HG03520 (cell line): ENCODE results near the gene ADAMTS14.
"Not testable (repeated sequence)": the region's sequence is repeated elsewhere in the genome, so short reads cannot be mapped to it uniquely, and the experiment has no call there.

Source experiments
- ATAC-seq: cut with Tn5 transposase; IDR thresholded peaks from one replicate; pipeline ENCODE4 v1.9.1; 2021; ENCODE audit warnings: mild to moderate bottlenecking, moderate library complexity; ENCODE audit not compliant: unreplicated experiment

ADAMTS14 gene

DNA sequence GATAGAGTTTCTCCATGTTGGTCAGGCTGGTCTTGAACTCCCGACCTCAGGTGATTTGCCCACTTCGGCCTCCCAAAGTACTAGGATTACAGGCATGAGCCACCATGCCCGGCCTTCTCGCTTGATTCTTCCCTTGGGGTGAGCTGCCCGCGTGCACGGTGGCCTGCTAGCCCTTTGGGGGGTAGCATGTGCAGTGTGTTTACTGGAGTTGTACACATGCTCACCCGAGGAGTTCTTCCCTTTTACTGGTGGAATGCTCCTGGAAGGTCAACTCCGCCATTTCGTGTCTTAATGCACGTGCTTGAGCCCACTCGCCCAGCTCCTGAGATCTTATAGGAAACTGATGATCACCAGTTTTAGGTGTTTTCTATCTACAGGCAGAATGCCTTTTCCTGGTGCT lies 17.0 kb upstream of the ADAMTS14 start:
- ATAC-seq = no peak

DNA sequence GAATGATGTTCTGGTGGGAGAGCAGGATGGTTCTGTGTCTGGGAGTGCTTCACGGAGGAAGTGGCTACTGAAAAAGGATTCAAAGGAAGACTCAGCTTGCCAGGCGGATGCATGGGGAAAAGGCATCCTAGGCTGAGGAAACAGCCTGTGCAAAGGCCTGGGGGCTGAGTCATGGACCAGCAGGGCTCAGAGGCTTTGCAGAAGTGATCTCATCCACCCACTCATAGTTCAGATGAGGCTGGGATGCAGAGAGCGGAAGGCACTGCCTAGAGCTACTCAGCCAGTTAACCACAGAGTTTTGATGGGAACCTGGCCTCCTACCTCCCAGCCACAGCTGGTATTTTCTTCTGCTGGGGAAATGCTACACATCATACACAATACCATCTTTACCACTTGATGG lies 15.8 kb upstream of the ADAMTS14 start:
- ATAC-seq = no peak

DNA sequence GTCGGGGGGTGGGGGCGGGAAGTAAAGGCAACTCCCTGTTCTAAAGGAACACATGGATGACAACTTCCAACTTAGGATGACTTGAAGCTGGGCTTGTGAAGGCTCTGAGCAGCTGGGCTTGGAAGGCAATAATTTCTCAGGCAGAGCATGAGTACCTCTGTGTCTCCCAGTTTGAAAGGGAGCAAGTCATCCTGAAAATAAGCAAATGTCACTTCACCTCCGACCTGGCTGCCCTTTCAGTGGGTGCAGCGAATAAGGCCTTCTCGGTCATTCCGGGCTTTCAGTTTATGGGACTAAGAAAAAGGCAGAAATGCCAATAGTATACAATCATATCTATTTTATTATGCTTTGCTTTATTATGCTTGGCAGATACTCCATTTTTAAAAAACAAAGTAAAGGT lies 15.3 kb upstream of the ADAMTS14 start:
- ATAC-seq = no peak

DNA sequence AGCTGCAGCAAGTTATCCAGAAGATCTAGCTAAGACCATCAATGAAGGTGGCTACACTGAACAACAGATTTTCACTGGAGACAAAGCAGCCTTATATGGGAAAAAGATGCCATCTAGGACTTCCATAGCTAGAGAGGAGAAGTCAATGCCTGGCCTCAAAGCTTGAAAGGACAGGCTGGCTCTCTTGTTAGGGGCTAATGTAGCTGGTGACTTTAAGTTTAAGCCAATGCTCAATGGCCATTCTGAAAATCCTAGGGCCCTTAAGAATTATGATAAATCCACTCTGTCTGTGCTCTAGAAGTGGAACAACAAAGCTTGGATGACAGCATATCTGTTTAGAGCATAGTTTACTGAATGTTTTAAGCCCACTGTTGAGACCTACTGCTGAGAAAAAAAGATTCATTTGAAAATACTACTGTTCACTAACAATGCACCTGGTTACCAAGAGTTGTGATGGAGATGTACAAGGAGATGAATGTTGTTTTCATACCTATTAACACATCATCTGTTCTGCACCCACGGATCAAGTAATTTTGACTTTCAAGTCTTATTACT lies 13.6 kb upstream of the ADAMTS14 start:
- ATAC-seq = no peak

DNA sequence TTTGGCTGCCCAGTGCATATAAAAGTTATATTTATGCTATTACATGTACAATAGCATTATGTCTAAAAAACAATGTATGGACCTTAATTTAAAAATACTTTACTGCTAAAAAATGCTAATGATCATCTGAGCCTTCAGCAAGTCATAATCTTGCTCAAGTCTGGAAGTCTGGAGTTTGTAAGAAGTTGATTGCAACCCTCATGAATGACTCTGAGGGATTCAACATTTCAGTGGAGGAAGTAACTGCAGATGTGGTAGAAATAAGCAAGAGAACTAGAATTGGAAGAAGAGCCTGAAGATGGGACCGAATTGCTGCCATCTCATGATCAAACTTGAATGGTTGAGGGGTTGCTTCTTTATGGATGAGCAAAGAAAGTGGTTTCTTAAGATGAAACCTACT lies 13.0 kb upstream of the ADAMTS14 start:
- ATAC-seq = no peak

DNA sequence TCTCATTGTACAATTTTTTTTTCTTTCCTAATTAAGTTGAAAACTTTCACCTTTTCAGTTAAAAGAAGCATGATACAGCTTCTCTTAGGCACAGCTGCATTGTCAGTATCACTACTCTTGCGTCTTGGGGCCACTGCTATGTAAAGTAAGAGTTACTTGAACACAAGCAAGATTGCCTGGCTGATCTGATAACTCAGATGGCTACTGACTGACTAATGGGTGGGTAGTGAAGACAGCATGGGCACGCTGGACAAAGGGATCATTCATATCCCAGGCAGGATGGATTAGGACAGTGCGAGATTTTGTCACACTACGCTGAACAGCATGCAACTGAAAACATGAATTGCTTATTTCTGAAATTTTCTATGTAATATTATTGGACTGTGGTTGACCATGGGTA lies 11.6 kb upstream of the ADAMTS14 start:
- no peak for ATAC-seq

DNA sequence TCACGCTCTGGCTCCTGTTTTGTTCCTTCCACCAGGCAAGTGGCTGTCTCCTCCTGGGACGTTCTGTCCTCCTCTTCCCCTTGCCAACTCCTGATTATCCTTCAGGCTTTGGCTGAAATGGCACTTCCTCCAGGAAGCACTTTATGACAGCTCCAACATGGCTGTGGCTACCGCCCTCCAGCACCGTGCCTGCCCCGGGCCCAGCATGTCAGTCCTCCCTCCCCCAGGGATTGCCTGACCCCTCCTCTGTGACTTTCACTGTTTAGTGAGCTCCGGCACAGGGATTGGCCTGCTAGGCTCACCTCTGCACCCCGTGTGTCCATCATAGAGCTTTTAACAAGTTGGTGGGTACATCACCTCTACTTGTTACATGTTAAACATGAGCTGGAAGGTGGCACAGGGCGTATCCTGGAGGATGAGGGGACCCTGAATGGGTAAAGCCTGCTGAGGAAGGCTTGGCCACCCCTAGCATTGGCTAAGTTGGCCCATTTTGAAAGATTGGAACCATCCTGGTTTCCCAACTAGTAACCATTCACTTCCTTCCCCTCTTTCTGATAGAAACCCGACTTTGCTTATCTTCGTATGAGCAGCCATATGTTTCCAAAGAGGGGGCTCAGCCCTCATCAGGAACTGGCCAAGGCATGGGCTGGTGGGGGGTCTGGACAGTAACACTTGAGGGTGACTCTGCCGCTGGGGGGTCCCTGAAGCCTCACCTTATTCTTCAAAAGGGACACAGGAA lies 10.5 kb upstream of the ADAMTS14 start:
- no peak for ATAC-seq

DNA sequence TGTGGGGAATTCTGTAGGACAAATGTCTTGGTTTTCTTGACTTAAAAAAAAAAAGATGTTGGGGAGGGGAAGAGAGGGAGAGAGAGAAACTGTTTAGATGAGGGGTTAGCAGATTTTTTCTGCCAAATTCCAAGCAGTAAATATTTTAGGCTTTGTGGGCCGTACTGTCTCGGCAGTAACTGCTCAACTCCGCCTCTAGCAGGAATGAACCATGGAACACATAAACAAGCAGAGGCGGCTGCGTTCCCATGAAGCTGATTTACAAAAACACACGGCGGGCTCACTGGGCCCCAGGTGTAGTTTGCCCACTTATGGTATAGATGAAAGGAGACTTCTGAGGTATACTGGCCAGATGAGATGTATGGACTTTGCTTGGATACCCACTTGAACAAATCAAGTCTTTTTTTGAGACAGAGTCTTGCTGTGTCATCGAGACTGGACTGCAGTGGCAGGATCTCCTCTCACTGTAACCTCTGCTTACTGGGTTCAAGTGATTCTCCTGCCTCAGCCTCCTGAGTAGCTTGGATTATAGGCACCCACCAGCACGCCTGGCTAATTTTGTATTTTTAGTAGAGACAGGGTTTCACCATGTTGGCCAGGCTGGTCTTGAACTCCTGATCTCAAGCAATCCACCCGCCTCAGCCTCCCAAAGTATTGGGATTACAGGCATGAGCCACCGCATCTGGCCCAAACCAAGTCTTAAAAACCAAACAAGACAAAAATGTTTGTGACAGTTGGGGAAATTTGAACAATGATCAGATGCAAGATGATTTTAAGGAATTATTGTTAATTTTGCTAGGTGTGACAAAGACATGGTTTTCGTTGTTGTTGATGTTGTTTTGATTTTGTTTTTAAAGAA lies 9.7 kb upstream of the ADAMTS14 start:
- no peak for ATAC-seq

DNA sequence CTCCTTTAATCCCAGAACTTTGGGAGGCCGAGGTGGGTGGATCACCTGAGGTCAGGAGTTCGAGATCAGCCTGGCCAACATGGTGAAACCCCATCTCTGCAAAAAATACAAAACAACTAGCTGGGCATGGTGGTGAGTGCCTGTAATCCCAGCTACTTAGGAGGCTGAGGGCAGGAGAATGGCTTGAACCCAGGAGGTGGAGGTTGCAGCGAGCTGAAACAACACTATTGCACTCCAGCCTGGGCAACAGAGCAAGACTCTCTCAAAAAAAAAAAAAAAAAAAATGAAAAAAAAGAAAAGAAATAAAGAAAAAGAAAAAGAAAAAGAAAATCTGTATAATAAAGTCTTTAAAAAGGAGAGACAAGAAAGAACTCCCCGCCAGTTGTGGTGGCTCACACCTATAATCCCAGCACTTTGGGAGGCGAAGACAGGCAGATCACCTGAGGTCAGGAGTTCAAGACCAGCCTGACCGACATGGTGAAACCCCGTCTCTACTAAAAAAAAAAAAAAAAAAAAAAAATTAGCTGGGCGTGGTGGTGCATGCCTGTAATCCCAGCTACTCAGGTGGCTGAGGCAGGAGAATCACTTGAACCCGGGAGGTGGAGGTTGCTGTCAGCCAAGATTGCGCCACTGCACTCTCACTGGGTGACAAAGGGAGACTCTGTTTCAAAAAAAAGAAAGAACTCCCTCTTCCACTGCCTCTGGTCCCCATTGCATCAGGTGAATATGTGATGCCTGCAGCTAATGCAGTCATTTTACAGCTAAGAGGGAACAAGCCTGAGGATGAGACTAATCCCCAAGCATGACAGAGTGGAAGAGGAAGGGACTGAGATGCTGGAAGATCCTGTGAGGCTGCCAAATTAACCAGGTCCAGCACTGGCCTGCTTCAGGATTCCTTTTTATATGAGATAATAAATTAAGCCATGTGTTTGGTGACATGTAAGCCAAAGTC lies 8.6 kb upstream of the ADAMTS14 start:
- ATAC-seq = not testable (repeated sequence)

DNA sequence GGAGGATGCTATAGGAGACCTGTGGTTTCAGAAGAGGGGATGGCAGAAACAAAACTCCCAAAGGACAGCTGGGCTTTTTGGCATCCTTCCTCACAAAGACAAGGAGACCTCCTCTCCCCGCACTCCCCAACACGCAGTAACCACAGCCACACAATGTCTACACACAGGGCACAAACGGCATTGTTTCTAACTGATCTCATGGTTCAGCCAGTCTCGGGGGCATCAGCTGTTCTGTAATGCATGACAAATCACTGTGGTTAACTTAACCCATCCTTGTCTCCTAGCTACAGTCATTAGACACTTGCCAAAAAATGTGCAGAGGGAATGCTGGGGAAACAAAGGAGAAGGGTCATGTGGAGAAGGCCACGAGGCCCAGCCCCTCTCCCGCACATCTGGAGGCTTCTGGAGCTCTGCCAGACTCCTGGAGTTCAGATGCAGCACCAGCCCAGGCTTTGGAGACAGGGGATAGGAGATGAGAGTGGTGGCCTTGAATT lies 7.6 kb upstream of the ADAMTS14 start:
- no peak for ATAC-seq

DNA sequence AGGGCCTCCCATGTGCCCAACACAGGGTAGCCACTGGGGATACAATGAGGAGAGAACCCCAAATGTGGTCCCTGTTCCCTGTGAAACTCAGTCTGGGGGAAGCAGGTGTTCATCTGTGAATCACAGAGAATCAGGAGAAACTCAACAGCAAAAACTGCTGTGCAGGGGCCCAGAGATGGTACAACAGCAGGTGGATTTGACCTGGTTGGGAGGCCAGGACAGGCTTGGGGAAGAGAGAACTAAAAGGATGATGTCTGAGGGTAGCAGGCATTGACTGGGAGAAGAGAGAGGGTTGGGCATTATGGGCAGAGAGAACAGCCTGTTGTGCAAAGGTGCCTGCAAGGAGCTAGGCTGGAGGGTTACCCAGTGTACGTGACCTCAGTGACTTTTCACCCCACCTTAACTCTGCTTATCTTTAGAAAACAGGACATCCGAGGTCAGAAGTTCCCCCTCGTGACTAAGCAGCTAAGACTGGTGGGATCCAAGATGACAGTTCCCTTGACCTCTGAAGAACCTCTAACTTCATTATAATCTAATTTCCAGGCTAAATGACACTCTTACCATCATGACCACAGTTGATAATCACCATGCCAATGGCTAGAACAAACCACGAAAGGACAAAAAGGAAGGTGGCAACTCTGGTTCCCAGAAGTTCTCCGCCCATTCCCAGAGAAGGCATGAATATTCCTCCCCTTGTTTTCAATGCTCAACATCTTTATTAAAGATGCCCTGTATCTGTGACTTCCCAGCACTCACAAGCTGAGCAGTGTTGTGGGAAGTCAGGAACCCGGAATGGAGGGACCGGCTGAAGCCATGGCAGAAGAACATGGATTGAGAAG lies 5.1 kb upstream of the ADAMTS14 start:
- ATAC-seq = no peak

DNA sequence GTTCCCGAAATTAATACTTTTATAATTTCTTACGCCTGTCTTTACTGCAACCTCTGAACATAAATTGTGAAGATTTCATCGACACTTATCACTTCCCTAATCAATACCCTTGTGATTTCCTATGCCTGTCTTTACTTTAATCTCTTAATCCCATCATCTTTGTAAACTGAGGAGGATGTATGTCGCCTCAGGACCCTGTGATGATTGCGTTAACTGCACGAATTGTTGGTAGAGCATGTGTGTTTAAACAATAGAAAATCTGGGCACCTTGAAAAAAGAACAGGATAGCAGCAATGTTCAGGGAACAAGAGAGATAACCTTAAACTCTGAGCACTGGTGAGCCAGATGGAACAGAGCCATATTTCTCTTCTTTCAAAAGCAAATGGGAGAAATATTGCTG lies 4.5 kb upstream of the ADAMTS14 start:
- not testable (repeated sequence) for ATAC-seq

DNA sequence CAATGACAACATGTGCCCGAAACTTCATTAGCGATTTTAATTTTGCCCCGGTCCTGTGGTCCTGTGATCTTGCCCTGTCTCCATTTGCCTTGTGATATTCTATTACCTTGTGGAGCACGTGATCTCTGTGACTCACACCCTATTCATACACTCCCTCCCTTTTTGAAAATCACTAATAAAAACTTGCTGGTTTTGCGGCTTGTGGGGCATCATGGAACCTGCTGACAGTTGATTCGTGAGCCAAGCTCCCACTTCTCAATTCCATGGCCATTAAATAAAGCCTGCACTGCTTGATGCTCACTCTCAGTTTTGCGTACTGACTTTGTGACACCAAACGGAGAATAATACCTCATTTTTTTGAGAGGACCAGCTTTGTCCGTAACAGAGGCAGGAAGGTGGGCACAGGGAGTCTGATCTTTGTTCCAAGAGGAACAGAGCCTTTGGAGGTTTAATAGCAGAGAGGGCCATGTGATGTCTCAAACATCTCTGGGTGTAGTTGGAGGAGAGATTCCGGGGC lies 3.8 kb upstream of the ADAMTS14 start:
- no peak for ATAC-seq

DNA sequence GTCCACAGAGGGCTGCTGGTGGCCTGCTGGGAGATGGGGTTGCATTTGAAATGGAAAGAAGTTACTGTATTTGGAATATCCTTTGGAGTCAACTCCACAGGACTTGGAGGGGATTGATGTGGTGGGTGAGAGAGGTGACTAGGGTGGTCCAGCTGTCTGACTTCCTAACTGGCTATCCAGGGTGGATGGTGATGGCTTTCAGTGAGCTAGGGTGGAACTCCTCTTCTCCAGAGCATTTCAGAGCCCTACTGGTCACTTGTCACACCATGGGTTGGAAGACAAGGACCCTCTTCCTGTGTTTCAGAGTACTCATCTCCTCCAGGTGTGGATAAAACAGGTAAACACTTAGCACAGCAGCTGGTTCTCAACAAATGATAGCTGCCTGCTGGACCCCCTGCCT lies 3.3 kb upstream of the ADAMTS14 start:
- ATAC-seq = no peak

DNA sequence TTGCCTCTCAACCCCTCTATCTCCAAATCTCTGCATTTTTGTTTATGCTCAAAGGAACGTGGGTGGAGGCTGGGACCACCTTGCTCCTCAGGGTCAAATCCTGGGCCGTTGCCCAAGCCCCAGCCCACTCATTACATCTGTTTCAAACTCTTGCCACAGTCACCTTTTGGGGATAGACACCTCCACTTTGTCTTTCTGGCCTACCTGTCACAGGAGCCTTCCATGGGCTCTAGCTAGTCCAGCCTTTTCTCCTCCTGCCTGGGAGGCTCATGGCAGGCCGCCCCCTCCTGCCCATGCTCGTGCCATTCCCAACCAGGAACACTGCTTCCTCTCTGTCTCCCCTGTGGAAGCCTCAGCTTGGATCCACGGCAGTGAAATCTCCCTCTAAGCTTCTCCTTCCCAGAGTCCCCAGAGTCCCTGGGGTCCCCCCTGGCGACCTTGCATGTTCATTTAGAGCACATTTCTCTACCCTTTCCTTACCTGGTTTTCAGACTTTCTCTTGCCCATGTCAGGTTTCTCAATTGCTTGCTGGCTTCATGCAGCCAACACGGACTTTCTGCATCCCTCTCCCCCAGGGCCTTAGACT lies 2.5 kb upstream of the ADAMTS14 start:
- no peak for ATAC-seq

DNA sequence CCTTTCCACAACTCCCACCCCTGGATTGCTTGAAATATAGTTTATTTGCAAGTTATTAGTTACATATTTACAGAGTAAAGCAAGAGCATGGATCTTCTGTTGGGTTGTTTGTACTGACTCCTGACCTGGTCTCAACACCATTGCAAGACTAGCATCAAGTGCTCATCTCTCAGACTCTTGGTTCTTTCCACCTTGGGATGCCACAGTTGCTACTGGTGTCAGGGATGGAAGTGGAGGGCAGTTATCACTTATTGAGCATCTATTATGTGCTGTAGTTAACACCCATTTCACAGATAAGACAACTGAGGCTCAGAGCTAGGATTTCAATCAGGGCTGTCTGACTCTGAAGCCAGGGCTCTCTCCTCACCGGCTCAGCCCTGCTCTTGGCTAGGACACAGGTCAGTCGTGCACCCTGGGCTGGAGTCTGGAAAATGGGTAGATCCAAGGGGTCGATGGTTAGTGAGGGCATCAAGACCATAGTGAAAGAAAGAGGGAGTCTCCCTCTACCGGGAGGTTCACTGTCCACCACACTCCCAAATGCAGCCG lies 614 bp upstream of the ADAMTS14 start:
- ATAC-seq = no peak

DNA sequence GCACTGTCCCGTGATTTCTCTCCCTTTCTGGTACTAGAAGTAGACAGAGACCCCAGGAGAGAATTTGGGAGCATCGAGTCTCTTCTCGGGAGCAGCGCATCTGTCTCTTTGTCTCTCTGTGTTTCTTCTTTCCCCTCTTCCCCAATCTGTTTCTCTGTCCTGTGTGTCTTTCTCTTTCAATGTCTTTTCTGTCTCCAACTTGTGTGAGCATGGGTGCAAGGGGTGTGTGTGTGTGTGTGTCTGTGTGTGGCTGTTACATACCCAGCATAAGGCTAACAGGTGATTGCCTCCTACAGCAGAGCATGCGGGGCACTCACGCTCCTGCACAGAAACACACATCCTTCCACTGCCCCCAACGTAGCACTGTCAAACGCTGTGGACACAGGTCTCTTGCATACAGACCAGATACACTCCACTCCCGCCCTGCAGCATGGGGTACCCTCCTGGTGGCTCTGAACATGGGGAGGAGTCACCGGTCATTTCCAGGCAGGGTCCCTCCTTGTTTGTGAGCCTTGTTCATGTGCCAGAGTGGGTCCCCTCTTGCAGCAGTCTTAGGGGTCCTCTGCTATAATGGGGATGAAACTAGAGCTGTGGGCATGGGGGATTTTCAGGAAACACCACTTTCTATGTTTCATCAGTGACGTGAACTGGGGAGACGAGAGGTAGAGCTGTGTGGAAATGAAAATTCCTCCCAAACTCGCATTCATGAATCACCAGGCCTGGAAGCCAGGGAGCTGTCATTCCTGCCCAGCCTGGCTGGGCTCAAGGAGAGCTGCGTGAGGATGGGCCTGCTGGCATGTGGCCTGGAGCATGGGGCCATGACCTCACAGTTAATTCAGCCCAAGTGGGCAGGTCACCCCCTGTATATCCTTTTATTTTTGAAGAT lies 980 bp downstream of the ADAMTS14 start:
- no peak for ATAC-seq
